Stimulated activated CD4-positive, alpha-beta T cell treated with anti-CD3 and anti-CD28 coated beads, Interleukin-4, amount 100 ng/mL, for 24 hours (primary cell): ENCODE data around the gene CCL27.
A peak's percentile ranks its signal among the peaks of the same experiment; 100 is the strongest.

Experiments
- DNase-seq: peaks from one replicate; pipeline ENCODE4 v3.0.0-alpha.2; 2020

CCL27 gene

DNA sequence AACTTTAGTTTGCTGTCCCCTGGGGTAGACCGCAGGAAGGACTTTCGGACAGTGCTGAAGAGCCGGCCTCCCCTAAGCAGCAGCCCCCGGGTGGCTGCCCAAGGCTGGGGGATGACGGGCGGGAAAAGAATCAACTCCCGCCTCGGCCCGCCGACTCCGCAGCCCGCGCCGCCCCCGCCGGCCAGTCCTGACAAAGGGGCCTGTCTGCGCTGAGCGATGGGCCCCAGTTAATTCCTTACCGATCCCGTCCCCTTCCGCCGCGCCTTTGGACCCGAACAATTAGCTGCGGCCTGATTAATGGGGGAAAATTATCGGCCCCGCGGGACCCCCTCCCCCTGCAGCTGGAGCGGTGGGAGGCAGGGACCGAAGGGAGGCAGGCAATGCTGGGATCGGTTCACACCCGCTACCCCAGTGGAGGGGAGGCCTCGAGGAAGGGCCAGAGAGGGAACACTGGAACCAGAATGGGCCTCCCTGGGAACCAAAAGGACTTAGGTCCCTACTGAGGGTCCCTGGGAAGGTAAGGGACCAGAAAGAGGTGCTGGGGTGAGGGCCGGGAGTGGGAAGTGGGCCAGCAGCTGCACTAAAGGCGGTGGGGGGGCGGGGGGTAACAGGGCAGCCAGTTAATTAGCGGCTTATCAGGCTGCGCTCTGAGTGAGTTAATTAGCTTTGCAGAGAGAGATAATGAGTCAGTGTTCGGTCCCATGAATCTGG lies 37.8 kb downstream of the CCL27 start:
- DNase-seq = no peak

DNA sequence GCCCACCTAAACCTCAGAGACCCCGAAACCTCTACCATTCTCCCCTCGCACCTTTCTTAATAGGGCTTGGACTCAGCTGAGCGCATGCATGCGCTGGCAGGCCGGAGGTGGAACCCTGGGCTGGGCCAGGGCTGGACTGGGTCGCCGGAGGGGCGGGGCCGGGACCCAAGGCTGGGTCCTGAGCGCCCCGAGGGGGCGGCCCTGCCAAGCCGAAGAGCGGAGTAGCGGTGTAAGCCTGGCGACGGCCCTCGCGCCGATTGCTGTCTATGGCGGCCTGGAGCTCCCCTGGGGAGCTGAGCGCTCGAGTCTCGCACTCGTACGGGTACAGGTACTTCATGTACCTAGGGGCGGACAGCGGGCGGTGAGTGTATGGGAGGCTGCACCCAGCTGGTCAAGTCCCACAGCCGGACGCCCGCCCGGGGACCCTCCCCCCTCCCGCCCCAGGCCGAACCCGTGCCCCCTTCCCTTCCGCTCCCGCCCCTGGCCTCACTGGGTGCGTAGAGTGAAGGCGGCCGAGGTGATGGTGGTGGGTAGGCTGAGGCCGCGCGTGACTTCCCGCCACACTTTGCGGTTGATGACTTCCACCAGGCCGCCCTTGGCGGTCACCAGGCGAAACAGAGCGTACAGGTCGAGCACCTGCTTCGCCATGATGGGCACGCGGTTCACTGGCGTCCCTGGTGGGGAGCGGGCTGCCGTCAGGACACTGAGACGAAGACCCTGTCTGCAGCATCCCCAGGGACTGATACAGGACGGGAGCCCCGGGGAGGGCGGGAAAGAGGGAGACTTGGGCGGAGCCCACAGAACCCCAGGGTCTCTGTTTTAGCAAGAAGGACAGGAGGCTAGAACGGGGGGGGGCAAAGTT lies 38.9 kb downstream of the CCL27 start:
- no peak for DNase-seq

DNA sequence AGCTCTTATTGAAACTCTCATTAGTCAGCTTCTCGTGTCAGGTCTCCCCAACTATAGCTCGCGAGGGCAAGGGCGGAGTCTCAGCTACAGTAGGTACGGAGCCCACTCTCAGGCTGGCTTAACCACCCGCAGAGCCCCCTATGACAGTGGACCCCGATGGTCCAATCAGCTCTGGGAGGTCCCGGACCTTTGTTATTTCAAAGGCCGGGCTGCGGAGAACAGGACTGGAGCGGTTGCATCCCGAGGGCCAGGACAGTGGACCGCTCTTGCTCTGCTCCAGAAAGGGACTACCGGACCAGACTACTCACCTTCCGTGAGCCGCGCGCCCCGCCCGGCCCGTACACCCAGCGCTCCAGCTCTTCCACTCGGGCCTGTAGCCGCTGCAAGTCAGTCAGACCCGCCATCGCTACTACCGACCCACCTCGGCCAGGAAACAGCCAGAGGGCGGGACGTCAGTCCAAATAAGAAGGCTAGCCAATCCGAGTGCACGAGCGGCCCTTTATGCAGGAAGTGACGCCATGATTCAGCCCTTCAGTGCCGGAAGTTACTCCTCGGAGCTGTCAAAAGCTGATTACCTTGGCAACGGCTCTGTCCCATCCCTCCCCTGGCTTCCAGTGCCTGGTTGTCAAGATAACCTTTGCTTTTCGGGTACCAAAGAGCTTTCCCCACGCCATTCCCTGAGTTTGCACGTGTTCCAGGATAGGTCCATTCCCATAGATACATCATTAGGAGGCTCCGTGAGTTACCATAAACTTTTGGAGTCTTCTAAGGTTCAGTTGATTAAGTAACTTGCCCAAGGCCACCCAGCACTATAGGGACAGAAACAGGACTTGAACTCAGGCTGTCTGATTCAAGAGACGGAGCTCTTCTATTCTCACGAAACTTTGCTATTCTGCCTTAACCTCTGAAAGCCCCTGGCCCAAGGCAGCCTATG lies 42.1 kb downstream of the CCL27 start, which contains the start of gene DCTN3:
Gene DCTN3, minus strand, starts transcription at position 435 of the 934 bp plus-strand sequence. Its CDS starts 31 bp downstream, at position 404.
- peak; percentile 94 for DNase-seq

DNA sequence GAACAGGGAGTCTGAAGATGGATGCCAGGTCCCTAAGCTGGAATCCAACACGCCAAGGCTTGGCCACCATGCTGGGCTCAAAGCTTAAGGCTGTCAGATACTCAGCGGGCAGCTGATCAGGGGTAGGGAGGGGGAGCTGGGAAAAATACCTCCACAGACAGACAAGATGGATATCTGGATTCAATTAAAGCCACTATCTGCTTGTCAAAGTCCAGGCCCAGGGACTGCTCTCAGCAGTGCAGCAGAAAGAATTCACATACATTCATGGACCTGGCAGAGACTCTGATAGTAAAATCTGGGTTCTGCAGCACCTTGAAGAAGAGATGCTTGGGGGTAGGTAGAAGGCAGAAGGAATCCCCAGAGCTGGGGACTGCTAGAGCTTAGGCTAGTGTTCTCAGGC lies 47.3 kb downstream of the CCL27 start:
- no peak for DNase-seq

DNA sequence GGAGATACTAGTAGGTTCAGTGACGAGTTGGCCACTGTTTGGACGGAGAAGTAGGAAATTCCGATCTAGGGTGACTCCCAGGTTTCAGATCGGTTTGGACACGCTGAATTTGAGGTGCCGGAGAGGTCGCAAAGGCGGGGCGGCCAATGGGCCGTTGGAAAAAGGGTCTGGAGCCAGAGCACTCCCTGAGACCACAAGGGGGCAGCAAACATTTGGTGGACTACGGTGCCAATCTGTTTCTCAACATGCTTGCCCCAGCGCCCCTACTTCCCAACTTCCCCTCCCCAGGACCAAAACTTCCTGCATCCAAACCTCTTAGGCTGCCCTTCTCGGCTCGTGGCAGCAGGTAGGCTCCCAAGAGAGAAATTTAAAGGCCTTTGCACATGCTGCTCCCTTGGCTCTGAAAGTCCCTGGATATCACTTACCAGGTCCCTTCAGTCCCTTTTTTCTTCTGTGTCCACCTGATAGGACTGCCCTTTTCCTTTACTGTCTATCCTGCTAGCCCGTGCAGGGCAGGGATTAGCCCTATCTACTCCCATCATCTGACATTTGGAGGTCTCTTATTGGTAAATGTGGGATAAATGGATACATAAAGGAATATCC lies 49.6 kb downstream of the CCL27 start:
- DNase-seq = peak; percentile 80
